ENCODE data around the gene LEPR. TPM values are rescaled to one million over a fixed set of nuclear protein-coding genes. Genes with fewer than 3 reads are reported as not detected.

LEPR gene
- total and polyA plus RNA-seq, 4 donors, result 42.0 to 103 (median 72.7) TPM

DNA sequence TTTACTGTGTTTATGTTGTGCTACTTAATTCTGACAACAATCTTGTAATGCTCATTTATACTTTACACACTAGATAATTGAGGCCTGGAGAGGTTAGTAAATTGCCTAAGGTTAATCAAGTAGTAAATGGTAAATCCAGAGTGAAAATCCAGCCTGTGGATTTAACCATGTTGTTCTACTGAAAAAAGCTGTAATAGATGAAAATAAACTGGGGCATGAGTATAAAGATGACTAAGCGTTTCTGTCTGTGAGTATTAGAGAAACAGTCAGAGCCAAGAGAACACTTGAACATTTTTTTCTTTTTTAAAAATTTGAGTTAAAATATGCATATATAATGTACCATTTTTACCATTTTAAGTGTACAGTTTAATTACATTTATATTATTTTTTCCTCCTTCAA, 47.9 kb upstream of the LEPR start:
- Histone ChIP-seq H3K4me1 (ENCODE audit: control insufficient read depth in 4 of 4, insufficient read depth in 4 of 4, low read length in 3 of 4) (peaks cover 0 to under 1% (median 0%) of the 10 kb centered on the region in 4 donors), H3K36me3 (ENCODE audit: control insufficient read depth in 4 of 4, insufficient read depth in 3 of 4, low read depth in 1 of 4, low read length in 3 of 4) (no peaks in the 10 kb centered on the region), H3K9me3 (ENCODE audit: control insufficient read depth in 4 of 4, low read length in 3 of 4) (no peaks in the 10 kb centered on the region), H3K27me3 (ENCODE audit: control insufficient read depth in 4 of 4, insufficient read depth in 4 of 4, low read length in 3 of 4) (no peaks in the 10 kb centered on the region), H3K9ac (ENCODE audit: low read depth in 1 of 2, low read length in 2 of 2) (no peak overlapping the region), H3K27ac (ENCODE audit: low read depth in 1 of 2, low read length in 2 of 2) (no peak overlapping the region), H3K4me3 (ENCODE audit: low read depth in 1 of 3, low read length in 3 of 3) (no peak overlapping the region)
- no peak for DNase-seq (ENCODE audit: low spot score)
- TF ChIP-seq TAF1 (conservative IDR thresholded peaks at IDR 0.05), result no peak
- TF ChIP-seq, protein P1, sequence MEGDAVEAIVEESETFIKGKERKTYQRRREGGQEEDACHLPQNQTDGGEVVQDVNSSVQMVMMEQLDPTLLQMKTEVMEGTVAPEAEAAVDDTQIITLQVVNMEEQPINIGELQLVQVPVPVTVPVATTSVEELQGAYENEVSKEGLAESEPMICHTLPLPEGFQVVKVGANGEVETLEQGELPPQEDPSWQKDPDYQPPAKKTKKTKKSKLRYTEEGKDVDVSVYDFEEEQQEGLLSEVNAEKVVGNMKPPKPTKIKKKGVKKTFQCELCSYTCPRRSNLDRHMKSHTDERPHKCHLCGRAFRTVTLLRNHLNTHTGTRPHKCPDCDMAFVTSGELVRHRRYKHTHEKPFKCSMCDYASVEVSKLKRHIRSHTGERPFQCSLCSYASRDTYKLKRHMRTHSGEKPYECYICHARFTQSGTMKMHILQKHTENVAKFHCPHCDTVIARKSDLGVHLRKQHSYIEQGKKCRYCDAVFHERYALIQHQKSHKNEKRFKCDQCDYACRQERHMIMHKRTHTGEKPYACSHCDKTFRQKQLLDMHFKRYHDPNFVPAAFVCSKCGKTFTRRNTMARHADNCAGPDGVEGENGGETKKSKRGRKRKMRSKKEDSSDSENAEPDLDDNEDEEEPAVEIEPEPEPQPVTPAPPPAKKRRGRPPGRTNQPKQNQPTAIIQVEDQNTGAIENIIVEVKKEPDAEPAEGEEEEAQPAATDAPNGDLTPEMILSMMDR (IDR thresholded peaks at IDR 0.05; ENCODE audit: low read depth, low read length, missing input control), result no peak
- TF ChIP-seq, protein P2, sequence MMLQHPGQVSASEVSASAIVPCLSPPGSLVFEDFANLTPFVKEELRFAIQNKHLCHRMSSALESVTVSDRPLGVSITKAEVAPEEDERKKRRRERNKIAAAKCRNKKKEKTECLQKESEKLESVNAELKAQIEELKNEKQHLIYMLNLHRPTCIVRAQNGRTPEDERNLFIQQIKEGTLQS (IDR thresholded peaks at IDR 0.05), result no peak
- no peak for TF ChIP-seq RXRA (IDR thresholded peaks at IDR 0.05)
- TF ChIP-seq SP1 (IDR thresholded peaks at IDR 0.05), result no peak
- TF ChIP-seq JUND (IDR thresholded peaks at IDR 0.05), result no peak
- no peak for TF ChIP-seq YY1 (IDR thresholded peaks at IDR 0.05)
- no peak for TF ChIP-seq GABPA (IDR thresholded peaks at IDR 0.05 in 1 of 2, conservative IDR thresholded peaks at IDR 0.05 in 1 of 2)
- 83% methylated on average over 1 of the region's 1 CpG for WGBS

DNA sequence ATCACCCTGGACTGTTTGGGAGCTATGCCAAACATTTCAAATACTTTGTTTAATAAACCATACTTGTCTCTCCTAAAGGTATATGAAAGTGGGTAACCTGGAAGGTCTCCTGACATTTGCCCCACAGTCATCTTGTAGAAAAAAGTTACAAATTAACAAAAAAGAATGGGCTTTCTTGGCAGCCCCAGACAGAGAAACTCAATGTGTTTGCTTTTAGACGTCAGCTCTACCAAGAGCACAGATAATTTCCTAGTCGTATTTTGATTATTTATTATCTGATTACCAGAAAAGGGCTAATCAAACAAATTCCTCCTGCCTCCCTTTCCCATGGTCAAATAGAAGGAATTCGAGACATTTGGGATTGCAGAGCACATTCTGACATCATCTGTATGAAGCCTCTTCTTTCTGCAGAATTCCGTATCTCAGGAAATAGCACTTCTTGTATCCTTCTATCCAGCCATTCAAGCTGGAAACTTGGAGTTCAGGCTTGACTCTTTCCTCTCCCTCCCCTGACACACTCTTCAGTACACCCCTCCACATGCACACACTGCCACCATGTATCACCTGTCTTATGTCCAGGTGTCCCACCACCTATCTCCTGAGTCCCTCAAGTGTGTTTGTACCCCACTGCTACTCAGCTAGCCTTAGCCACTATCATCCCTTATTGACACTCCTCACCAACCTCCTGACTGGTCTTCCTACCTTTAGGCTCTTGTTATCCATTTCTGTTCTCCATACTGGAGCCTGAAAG, 42.8 kb upstream of the LEPR start:
- H3K4me3 ChIP-seq (ENCODE audit: low read depth in 1 of 3, low read length in 3 of 3), result no peak overlapping the region
- 47% methylated on average over 4 of the region's 4 CpGs for WGBS
- no peaks in the 10 kb centered on the region for H3K9me3 ChIP-seq (ENCODE audit: control insufficient read depth in 4 of 4, low read length in 3 of 4)
- no peaks in the 10 kb centered on the region for H3K27me3 ChIP-seq (ENCODE audit: control insufficient read depth in 4 of 4, insufficient read depth in 4 of 4, low read length in 3 of 4)
- H3K36me3 ChIP-seq (ENCODE audit: control insufficient read depth in 4 of 4, insufficient read depth in 3 of 4, low read depth in 1 of 4, low read length in 3 of 4), result no peaks in the 10 kb centered on the region
- DNase-seq (ENCODE audit: low spot score), result no peak
- H3K9ac ChIP-seq (ENCODE audit: low read depth in 1 of 2, low read length in 2 of 2), result no peak overlapping the region
- no peak overlapping the region for H3K27ac ChIP-seq (ENCODE audit: low read depth in 1 of 2, low read length in 2 of 2)
- H3K4me1 ChIP-seq (ENCODE audit: control insufficient read depth in 4 of 4, insufficient read depth in 4 of 4, low read length in 3 of 4), result peaks cover 0 to 3% (median 0%) of the 10 kb centered on the region in 4 donors
- peak in 1 of 2 donors; percentile 8 for TF ChIP-seq HNF4A (conservative IDR thresholded peaks at IDR 0.05)
- TF ChIP-seq, protein P1 (IDR thresholded peaks at IDR 0.05; ENCODE audit: low read depth, low read length, missing input control), result no peak

DNA sequence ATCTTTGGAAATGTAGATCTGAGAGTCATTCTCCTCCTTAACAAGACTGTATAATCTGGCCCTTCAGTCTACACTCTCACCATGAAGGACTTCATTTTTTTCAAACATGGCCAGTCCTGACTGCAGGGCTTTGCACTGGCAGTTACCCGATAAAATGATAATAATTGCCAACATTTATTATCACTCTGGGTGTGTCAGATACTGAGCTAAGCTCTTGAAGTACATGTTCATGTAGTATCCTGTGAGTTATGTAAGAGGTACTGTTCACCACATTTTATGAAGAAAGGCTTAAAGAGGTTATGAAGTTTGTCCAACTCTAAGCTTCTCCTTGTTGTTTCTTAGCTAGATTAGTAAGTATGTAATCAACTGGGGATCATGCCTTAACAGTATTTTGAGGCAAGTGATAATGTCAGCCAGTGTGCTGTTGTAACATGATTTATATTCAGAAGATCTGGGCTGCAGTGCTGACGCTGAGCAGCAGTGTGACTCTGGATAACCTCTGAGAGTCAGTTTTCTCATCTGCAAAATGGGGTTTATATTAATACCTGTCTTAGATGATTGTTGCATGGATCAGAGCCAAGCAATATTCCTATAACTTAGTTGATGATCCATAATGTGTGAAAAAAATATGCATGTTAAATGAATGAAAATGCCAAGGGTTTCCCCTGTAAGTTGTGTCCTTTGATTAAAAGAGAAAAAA, 42.1 kb upstream of the LEPR start:
- 88% methylated on average over 2 of the region's 2 CpGs for WGBS
- H3K4me3 ChIP-seq (ENCODE audit: low read depth in 1 of 3, low read length in 3 of 3), result no peak overlapping the region
- no peaks in the 10 kb centered on the region for H3K36me3 ChIP-seq (ENCODE audit: control insufficient read depth in 4 of 4, insufficient read depth in 3 of 4, low read depth in 1 of 4, low read length in 3 of 4)
- no peak for DNase-seq (ENCODE audit: low spot score)
- no peak overlapping the region for H3K9ac ChIP-seq (ENCODE audit: low read depth in 1 of 2, low read length in 2 of 2)
- no peaks in the 10 kb centered on the region for H3K27me3 ChIP-seq (ENCODE audit: control insufficient read depth in 4 of 4, insufficient read depth in 4 of 4, low read length in 3 of 4)
- H3K4me1 ChIP-seq (ENCODE audit: control insufficient read depth in 4 of 4, insufficient read depth in 4 of 4, low read length in 3 of 4), result peaks cover 0 to 3% (median 0%) of the 10 kb centered on the region in 4 donors
- no peaks in the 10 kb centered on the region for H3K9me3 ChIP-seq (ENCODE audit: control insufficient read depth in 4 of 4, low read length in 3 of 4)
- no peak overlapping the region for H3K27ac ChIP-seq (ENCODE audit: low read depth in 1 of 2, low read length in 2 of 2)
- no peak for TF ChIP-seq GABPA (IDR thresholded peaks at IDR 0.05 in 1 of 2, conservative IDR thresholded peaks at IDR 0.05 in 1 of 2)
- TF ChIP-seq, protein P3, sequence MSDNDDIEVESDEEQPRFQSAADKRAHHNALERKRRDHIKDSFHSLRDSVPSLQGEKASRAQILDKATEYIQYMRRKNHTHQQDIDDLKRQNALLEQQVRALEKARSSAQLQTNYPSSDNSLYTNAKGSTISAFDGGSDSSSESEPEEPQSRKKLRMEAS (IDR thresholded peaks at IDR 0.05), result no peak
- TF ChIP-seq NR2F2 (IDR thresholded peaks at IDR 0.05), result no peak
- TF ChIP-seq, protein P4, sequence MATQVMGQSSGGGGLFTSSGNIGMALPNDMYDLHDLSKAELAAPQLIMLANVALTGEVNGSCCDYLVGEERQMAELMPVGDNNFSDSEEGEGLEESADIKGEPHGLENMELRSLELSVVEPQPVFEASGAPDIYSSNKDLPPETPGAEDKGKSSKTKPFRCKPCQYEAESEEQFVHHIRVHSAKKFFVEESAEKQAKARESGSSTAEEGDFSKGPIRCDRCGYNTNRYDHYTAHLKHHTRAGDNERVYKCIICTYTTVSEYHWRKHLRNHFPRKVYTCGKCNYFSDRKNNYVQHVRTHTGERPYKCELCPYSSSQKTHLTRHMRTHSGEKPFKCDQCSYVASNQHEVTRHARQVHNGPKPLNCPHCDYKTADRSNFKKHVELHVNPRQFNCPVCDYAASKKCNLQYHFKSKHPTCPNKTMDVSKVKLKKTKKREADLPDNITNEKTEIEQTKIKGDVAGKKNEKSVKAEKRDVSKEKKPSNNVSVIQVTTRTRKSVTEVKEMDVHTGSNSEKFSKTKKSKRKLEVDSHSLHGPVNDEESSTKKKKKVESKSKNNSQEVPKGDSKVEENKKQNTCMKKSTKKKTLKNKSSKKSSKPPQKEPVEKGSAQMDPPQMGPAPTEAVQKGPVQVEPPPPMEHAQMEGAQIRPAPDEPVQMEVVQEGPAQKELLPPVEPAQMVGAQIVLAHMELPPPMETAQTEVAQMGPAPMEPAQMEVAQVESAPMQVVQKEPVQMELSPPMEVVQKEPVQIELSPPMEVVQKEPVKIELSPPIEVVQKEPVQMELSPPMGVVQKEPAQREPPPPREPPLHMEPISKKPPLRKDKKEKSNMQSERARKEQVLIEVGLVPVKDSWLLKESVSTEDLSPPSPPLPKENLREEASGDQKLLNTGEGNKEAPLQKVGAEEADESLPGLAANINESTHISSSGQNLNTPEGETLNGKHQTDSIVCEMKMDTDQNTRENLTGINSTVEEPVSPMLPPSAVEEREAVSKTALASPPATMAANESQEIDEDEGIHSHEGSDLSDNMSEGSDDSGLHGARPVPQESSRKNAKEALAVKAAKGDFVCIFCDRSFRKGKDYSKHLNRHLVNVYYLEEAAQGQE (IDR thresholded peaks at IDR 0.05), result no peak
- no peak for TF ChIP-seq FOXA2 (IDR thresholded peaks at IDR 0.05)
- TF ChIP-seq, protein P2 (IDR thresholded peaks at IDR 0.05), result no peak
- TF ChIP-seq RXRA (IDR thresholded peaks at IDR 0.05), result no peak
- TF ChIP-seq TAF1 (conservative IDR thresholded peaks at IDR 0.05), result no peak
- TF ChIP-seq YY1 (IDR thresholded peaks at IDR 0.05), result no peak
- TF ChIP-seq, protein P1 (IDR thresholded peaks at IDR 0.05; ENCODE audit: low read depth, low read length, missing input control), result no peak

Measured in liver (tissue), 9 donors.